ENCODE measurements around the gene SRBD1. TPM values are rescaled to one million over a fixed set of nuclear protein-coding genes. Genes with fewer than 3 reads are reported as not detected.

SRBD1 gene
- total and polyA plus RNA-seq, 2 experiments from 2014 or later, result 27.4 to 46.3 TPM

DNA sequence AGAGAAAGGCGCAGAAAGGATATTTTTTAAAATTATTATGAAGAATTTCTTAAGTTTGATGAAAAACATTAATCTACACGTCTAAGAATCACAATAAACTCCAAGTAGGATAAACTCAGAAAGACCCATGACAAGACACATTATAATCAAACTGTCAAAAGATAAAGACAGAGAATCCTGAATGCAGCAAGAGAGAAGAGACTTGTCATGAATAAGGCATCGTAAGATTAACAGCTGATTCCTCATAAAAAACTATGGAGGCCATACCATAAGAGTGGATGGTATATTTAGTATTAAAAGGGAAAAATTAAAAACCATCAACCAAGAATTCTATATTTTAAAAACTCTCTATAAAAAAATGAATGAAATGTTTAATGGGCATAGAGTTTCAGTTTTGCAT, 39.1 kb downstream of the SRBD1 start:
- Histone ChIP-seq H3K27me3 (ENCODE audit: insufficient read depth) (no peaks in the 10 kb centered on the region), H3K4me3 (no peak overlapping the region), H3K36me3 (ENCODE audit: insufficient read depth) (no peaks in the 10 kb centered on the region; the same call in 1 of the 2 replicates), H3K4me2 (no peak overlapping the region), H2AFZ (no peak overlapping the region), H3K79me2 (replicated peaks; ENCODE audit: insufficient read depth) (no peaks in the 10 kb centered on the region), H3K27ac (ENCODE audit: low read depth) (no peak overlapping the region), H3K4me1 (ENCODE audit: insufficient read depth) (peaks cover 15% of the 10 kb centered on the region; the same call in 1 of the 2 replicates), H3K9me2 (ENCODE audit: insufficient read depth) (no peaks in the 10 kb centered on the region), H3F3A (replicated peaks; ENCODE audit: low read depth) (no peaks in the 10 kb centered on the region), H4K20me1 (replicated peaks; ENCODE audit: insufficient read depth) (no peaks in the 10 kb centered on the region)
- Mint-ChIP-seq H3K9me3 (peaks cover 3% of the 10 kb centered on the region; the same call in 1 of the 3 replicates), H3K4me3 (no peak overlapping the region), H3K4me1 (peaks cover 38% of the 10 kb centered on the region), H3K27ac (no peak overlapping the region), H3K27me3 (ENCODE audit: insufficient read depth, low read depth, poor library complexity) (no peaks in the 10 kb centered on the region), H3K36me3 (ENCODE audit: low read depth) (peaks cover 27% of the 10 kb centered on the region)
- ATAC-seq (no peak), DNase-seq (ENCODE audit: low spot score) (no peak)
- TF ChIP-seq ZNF114 (CRISPR knock-in tag; IDR thresholded peaks at IDR 0.05), result no peak
- TF ChIP-seq NANOG (IDR thresholded peaks at IDR 0.05; ENCODE audit: borderline replicate concordance), result no peak
- TF ChIP-seq, protein P1, sequence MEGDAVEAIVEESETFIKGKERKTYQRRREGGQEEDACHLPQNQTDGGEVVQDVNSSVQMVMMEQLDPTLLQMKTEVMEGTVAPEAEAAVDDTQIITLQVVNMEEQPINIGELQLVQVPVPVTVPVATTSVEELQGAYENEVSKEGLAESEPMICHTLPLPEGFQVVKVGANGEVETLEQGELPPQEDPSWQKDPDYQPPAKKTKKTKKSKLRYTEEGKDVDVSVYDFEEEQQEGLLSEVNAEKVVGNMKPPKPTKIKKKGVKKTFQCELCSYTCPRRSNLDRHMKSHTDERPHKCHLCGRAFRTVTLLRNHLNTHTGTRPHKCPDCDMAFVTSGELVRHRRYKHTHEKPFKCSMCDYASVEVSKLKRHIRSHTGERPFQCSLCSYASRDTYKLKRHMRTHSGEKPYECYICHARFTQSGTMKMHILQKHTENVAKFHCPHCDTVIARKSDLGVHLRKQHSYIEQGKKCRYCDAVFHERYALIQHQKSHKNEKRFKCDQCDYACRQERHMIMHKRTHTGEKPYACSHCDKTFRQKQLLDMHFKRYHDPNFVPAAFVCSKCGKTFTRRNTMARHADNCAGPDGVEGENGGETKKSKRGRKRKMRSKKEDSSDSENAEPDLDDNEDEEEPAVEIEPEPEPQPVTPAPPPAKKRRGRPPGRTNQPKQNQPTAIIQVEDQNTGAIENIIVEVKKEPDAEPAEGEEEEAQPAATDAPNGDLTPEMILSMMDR (conservative IDR thresholded peaks at IDR 0.05; ENCODE audit: low read depth in 2 of 2), result no peak
- TF ChIP-seq JUNB (IDR thresholded peaks at IDR 0.05; ENCODE audit: unreplicated experiment), result no peak
- TF ChIP-seq STAT1 (IDR thresholded peaks at IDR 0.05; ENCODE audit: unreplicated experiment), result no peak
- TF ChIP-seq, protein P2, sequence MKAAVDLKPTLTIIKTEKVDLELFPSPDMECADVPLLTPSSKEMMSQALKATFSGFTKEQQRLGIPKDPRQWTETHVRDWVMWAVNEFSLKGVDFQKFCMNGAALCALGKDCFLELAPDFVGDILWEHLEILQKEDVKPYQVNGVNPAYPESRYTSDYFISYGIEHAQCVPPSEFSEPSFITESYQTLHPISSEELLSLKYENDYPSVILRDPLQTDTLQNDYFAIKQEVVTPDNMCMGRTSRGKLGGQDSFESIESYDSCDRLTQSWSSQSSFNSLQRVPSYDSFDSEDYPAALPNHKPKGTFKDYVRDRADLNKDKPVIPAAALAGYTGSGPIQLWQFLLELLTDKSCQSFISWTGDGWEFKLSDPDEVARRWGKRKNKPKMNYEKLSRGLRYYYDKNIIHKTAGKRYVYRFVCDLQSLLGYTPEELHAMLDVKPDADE (IDR thresholded peaks at IDR 0.05), result no peak
- no peak for TF ChIP-seq CREB1 (CRISPR knock-in tag; IDR thresholded peaks at IDR 0.05; ENCODE audit: low read depth)
- TF ChIP-seq ZNF331 (CRISPR knock-in tag; IDR thresholded peaks at IDR 0.05; ENCODE audit: low read depth), result no peak
- TF ChIP-seq, protein P3, sequence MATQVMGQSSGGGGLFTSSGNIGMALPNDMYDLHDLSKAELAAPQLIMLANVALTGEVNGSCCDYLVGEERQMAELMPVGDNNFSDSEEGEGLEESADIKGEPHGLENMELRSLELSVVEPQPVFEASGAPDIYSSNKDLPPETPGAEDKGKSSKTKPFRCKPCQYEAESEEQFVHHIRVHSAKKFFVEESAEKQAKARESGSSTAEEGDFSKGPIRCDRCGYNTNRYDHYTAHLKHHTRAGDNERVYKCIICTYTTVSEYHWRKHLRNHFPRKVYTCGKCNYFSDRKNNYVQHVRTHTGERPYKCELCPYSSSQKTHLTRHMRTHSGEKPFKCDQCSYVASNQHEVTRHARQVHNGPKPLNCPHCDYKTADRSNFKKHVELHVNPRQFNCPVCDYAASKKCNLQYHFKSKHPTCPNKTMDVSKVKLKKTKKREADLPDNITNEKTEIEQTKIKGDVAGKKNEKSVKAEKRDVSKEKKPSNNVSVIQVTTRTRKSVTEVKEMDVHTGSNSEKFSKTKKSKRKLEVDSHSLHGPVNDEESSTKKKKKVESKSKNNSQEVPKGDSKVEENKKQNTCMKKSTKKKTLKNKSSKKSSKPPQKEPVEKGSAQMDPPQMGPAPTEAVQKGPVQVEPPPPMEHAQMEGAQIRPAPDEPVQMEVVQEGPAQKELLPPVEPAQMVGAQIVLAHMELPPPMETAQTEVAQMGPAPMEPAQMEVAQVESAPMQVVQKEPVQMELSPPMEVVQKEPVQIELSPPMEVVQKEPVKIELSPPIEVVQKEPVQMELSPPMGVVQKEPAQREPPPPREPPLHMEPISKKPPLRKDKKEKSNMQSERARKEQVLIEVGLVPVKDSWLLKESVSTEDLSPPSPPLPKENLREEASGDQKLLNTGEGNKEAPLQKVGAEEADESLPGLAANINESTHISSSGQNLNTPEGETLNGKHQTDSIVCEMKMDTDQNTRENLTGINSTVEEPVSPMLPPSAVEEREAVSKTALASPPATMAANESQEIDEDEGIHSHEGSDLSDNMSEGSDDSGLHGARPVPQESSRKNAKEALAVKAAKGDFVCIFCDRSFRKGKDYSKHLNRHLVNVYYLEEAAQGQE (IDR thresholded peaks at IDR 0.05; ENCODE audit: unreplicated experiment), result no peak
